ENCODE results near the gene GPR75. TPM values are rescaled to one million over a fixed set of nuclear protein-coding genes. Genes with fewer than 3 reads are reported as not detected.

The GPR75 gene
- total RNA-seq = 1 to 10 TPM; 1.1 to 3.2 TPM

- H3K27ac Mint-ChIP-seq = no peak within 1 kb of the TSS
- ATAC-seq (replicated peaks) = no peak
- H3K4me3 Mint-ChIP-seq = no peak within 1 kb of the TSS
- H3K36me3 Mint-ChIP-seq (ENCODE audit: low read depth) = peaks cover 28% of the 10 kb centered on the region
- H3K9me3 Mint-ChIP-seq = no peaks in the 10 kb centered on the region
- H3K27me3 Mint-ChIP-seq = no peaks in the 10 kb centered on the region
- no peaks in the 10 kb centered on the region for H3K4me1 Mint-ChIP-seq
Observed at GRCh38 chr2:53859206-53860181, at the start of gene GPR75. Gene GPR75, minus strand, starts transcription at chr2:53859967. Its CDS starts 5,211 bp downstream, at chr2:53854756.

- Mint-ChIP-seq H3K4me1 (no peaks in the 10 kb centered on the region), H3K9me3 (no peaks in the 10 kb centered on the region), H3K27me3 (no peaks in the 10 kb centered on the region), H3K36me3 (ENCODE audit: low read depth) (peaks cover 78% of the 10 kb centered on the region), H3K4me3 (no peak overlapping the region), H3K27ac (no peak overlapping the region)
- ATAC-seq (replicated peaks) = no peak
Observed at GRCh38 chr2:53907582-53907981, 47.8 kb upstream of the GPR75 start.

- no peak for ATAC-seq (replicated peaks)
- H3K4me1 Mint-ChIP-seq = no peaks in the 10 kb centered on the region
- H3K9me3 Mint-ChIP-seq = no peaks in the 10 kb centered on the region
- H3K27ac Mint-ChIP-seq = no peak overlapping the region
- no peak overlapping the region for H3K4me3 Mint-ChIP-seq
- H3K36me3 Mint-ChIP-seq (ENCODE audit: low read depth) = peaks cover 88% of the 10 kb centered on the region
- no peaks in the 10 kb centered on the region for H3K27me3 Mint-ChIP-seq
Observed at GRCh38 chr2:53905396-53905795, 45.6 kb upstream of the GPR75 start.

- peak overlapping the region; percentile 6 for H3K27ac Mint-ChIP-seq
- no peaks in the 10 kb centered on the region for H3K4me1 Mint-ChIP-seq
- no peaks in the 10 kb centered on the region for H3K9me3 Mint-ChIP-seq
- ATAC-seq (replicated peaks) = no peak
- H3K4me3 Mint-ChIP-seq = no peak overlapping the region
- no peaks in the 10 kb centered on the region for H3K27me3 Mint-ChIP-seq
- peaks cover 91% of the 10 kb centered on the region for H3K36me3 Mint-ChIP-seq (ENCODE audit: low read depth)
Observed at GRCh38 chr2:53903011-53903410, 43.2 kb upstream of the GPR75 start.

GRCh38 chr2:53901192-53901591, 41.4 kb upstream of the GPR75 start:
- Mint-ChIP-seq H3K36me3 (ENCODE audit: low read depth) (peaks cover 90% of the 10 kb centered on the region), H3K27me3 (no peaks in the 10 kb centered on the region), H3K4me3 (no peak overlapping the region), H3K9me3 (no peaks in the 10 kb centered on the region), H3K4me1 (no peaks in the 10 kb centered on the region), H3K27ac (no peak overlapping the region)
- no peak for ATAC-seq (replicated peaks)

GRCh38 chr2:53896864-53897263, 37.1 kb upstream of the GPR75 start:
- peak; percentile 63 for ATAC-seq (replicated peaks)
- Mint-ChIP-seq H3K27ac (no peak overlapping the region), H3K27me3 (no peaks in the 10 kb centered on the region), H3K9me3 (no peaks in the 10 kb centered on the region), H3K36me3 (ENCODE audit: low read depth) (peaks cover 99% of the 10 kb centered on the region), H3K4me1 (no peaks in the 10 kb centered on the region), H3K4me3 (no peak overlapping the region)

GRCh38 chr2:53886406-53887280, 26.9 kb upstream of the GPR75 start:
- Mint-ChIP-seq H3K27ac (peak overlapping the region; percentile 19), H3K36me3 (ENCODE audit: low read depth) (peaks cover 95% of the 10 kb centered on the region), H3K27me3 (no peaks in the 10 kb centered on the region), H3K4me3 (no peak overlapping the region), H3K4me1 (peaks cover 11% of the 10 kb centered on the region), H3K9me3 (no peaks in the 10 kb centered on the region)
- peak; percentile 89 for ATAC-seq (replicated peaks)

GRCh38 chr2:53884883-53885282, 25.1 kb upstream of the GPR75 start:
- Mint-ChIP-seq H3K27ac (no peak overlapping the region), H3K9me3 (no peaks in the 10 kb centered on the region), H3K27me3 (no peaks in the 10 kb centered on the region), H3K4me1 (peaks cover 11% of the 10 kb centered on the region), H3K36me3 (ENCODE audit: low read depth) (peaks cover 91% of the 10 kb centered on the region), H3K4me3 (no peak overlapping the region)
- peak; percentile 63 for ATAC-seq (replicated peaks)

- no peak overlapping the region for H3K27ac Mint-ChIP-seq
- H3K36me3 Mint-ChIP-seq (ENCODE audit: low read depth) = peaks cover 89% of the 10 kb centered on the region
- H3K4me3 Mint-ChIP-seq = no peak overlapping the region
- peaks cover 10% of the 10 kb centered on the region for H3K4me1 Mint-ChIP-seq
- H3K27me3 Mint-ChIP-seq = no peaks in the 10 kb centered on the region
- no peak for ATAC-seq (replicated peaks)
- H3K9me3 Mint-ChIP-seq = no peaks in the 10 kb centered on the region
Observed at GRCh38 chr2:53881986-53882385, 22.2 kb upstream of the GPR75 start.

- Mint-ChIP-seq H3K9me3 (no peaks in the 10 kb centered on the region), H3K4me1 (peaks cover 5% of the 10 kb centered on the region), H3K27me3 (no peaks in the 10 kb centered on the region), H3K36me3 (ENCODE audit: low read depth) (peaks cover 83% of the 10 kb centered on the region), H3K4me3 (no peak overlapping the region), H3K27ac (no peak overlapping the region)
- ATAC-seq (replicated peaks) = no peak
Observed at GRCh38 chr2:53881360-53881759, 21.6 kb upstream of the GPR75 start.

GRCh38 chr2:53880756-53881155, 21.0 kb upstream of the GPR75 start:
- ATAC-seq (replicated peaks) = peak; percentile 50
- Mint-ChIP-seq H3K4me3 (no peak overlapping the region), H3K9me3 (no peaks in the 10 kb centered on the region), H3K27ac (peak overlapping the region; percentile 36), H3K27me3 (no peaks in the 10 kb centered on the region), H3K4me1 (peaks cover 5% of the 10 kb centered on the region), H3K36me3 (ENCODE audit: low read depth) (peaks cover 83% of the 10 kb centered on the region)

GRCh38 chr2:53877556-53877955, 17.8 kb upstream of the GPR75 start:
- H3K27ac Mint-ChIP-seq = no peak overlapping the region
- no peaks in the 10 kb centered on the region for H3K27me3 Mint-ChIP-seq
- peaks cover 80% of the 10 kb centered on the region for H3K36me3 Mint-ChIP-seq (ENCODE audit: low read depth)
- no peaks in the 10 kb centered on the region for H3K9me3 Mint-ChIP-seq
- H3K4me1 Mint-ChIP-seq = no peaks in the 10 kb centered on the region
- ATAC-seq (replicated peaks) = no peak
- H3K4me3 Mint-ChIP-seq = no peak overlapping the region

- peaks cover 80% of the 10 kb centered on the region for H3K36me3 Mint-ChIP-seq (ENCODE audit: low read depth)
- no peak overlapping the region for H3K27ac Mint-ChIP-seq
Observed at GRCh38 chr2:53877112-53877511, 17.3 kb upstream of the GPR75 start.

GRCh38 chr2:53874401-53874950, 14.7 kb upstream of the GPR75 start:
- H3K27ac Mint-ChIP-seq = no peak overlapping the region
- no peak overlapping the region for H3K4me3 Mint-ChIP-seq
- no peaks in the 10 kb centered on the region for H3K4me1 Mint-ChIP-seq
- no peak for ATAC-seq (replicated peaks)
- H3K27me3 Mint-ChIP-seq = no peaks in the 10 kb centered on the region
- H3K9me3 Mint-ChIP-seq = no peaks in the 10 kb centered on the region
- H3K36me3 Mint-ChIP-seq (ENCODE audit: low read depth) = peaks cover 72% of the 10 kb centered on the region

More at GRCh38 chr2:53877112-53877511, 17.3 kb upstream of the GPR75 start:
- H3K27me3 Mint-ChIP-seq = no peaks in the 10 kb centered on the region
- H3K9me3 Mint-ChIP-seq = no peaks in the 10 kb centered on the region
- H3K4me1 Mint-ChIP-seq = no peaks in the 10 kb centered on the region
- H3K4me3 Mint-ChIP-seq = no peak overlapping the region
- ATAC-seq (replicated peaks) = no peak
